GM12878 (cell line): ENCODE data around the gene RUNX3. TPM values are rescaled to one million over a fixed set of nuclear protein-coding genes. Genes with fewer than 3 reads are reported as not detected.

Experiments used
- BACH1 ChIP-seq: fragments of 450-650 bp; IDR thresholded peaks from 2 replicates; pipeline ENCODE4 v1.6.1; 2017; ENCODE audit warnings: mild to moderate bottlenecking, borderline replicate concordance
- CBX5 ChIP-seq: sonication (generic); IDR thresholded peaks from 2 replicates; pipeline ENCODE4 v1.6.1; 2016; ENCODE audit warnings: low read depth, moderate library complexity, mild to moderate bottlenecking, inconsistent platforms
- DPF2 ChIP-seq: fragments of 450-650 bp; IDR thresholded peaks from 2 replicates; pipeline ENCODE4 v1.6.1; 2017; ENCODE audit warnings: mild to moderate bottlenecking
- E2F4 ChIP-seq: IDR thresholded peaks from 2 replicates; pipeline ENCODE4 v1.6.1; 2012; ENCODE audit warnings: low read depth, low read length, improper control_type of control experiment
- EGR1 ChIP-seq, 2 experiments: IDR thresholded peaks; 1 replicate in 1 of 2; 2 replicates in 1 of 2; pipeline ENCODE4 v1.6.1; 2011 to 2012; ENCODE audit warnings: low read depth in 2 of 2, low read length in 2 of 2, borderline replicate concordance in 1 of 2, mild to moderate bottlenecking in 1 of 2, moderate library complexity in 1 of 2
- EZH2 ChIP-seq: IDR thresholded peaks from 2 replicates; pipeline ENCODE4 v1.6.1; 2012; ENCODE audit warnings: low read depth, mild to moderate bottlenecking, control low read depth, inconsistent platforms, low read length, borderline replicate concordance; ENCODE audit not compliant: control insufficient read depth
- HDAC6 ChIP-seq: fragments of 200-600 bp; sonication (generic); IDR thresholded peaks from one replicate; pipeline ENCODE4 v1.8.0; 2017; ENCODE audit warnings: antibody characterized with exemption; ENCODE audit not compliant: unreplicated experiment
- HDGF ChIP-seq: fragments of 450-650 bp; IDR thresholded peaks from 2 replicates; pipeline ENCODE4 v1.6.1; 2016; ENCODE audit warnings: antibody characterized with exemption
- HSF1 ChIP-seq: fragments of 150-350 bp; IDR thresholded peaks from 2 replicates; pipeline ENCODE4 v1.6.1; 2014; ENCODE audit warnings: mild to moderate bottlenecking, low read depth, low read length
- IRF3 ChIP-seq: fragments of 450-650 bp; IDR thresholded peaks from 2 replicates; pipeline ENCODE4 v1.6.1; 2014; ENCODE audit warnings: mild to moderate bottlenecking
- JUNB ChIP-seq: IDR thresholded peaks from 2 replicates; pipeline ENCODE4 v1.6.1; 2016; ENCODE audit warnings: antibody characterized with exemption, mild to moderate bottlenecking
- NFXL1 ChIP-seq: fragments of 450-650 bp; IDR thresholded peaks from 2 replicates; pipeline ENCODE4 v1.6.1; 2017; ENCODE audit warnings: antibody characterized with exemption, mild to moderate bottlenecking, borderline replicate concordance
- NKRF ChIP-seq: fragments of 450-650 bp; conservative IDR thresholded peaks from 2 replicates; pipeline ENCODE4 v1.6.1; 2017; ENCODE audit warnings: mild to moderate bottlenecking, moderate library complexity
- NR2C1 ChIP-seq: fragments of 450-650 bp; IDR thresholded peaks from 2 replicates; pipeline ENCODE4 v1.6.1; 2017; ENCODE audit warnings: antibody characterized with exemption, mild to moderate bottlenecking, moderate library complexity
- POLR2AphosphoS2 ChIP-seq: IDR thresholded peaks from 2 replicates; pipeline ENCODE4 v1.6.1; 2011; ENCODE audit warnings: low read depth, mild to moderate bottlenecking, low read length, improper control_type of control experiment, moderate library complexity
- RB1 ChIP-seq: fragments of 450-650 bp; formaldehyde crosslinking; IDR thresholded peaks from 2 replicates; pipeline ENCODE4 v1.6.1; 2017; ENCODE audit warnings: mild to moderate bottlenecking, borderline replicate concordance
- RBBP5 ChIP-seq: fragments of 200-600 bp; sonication (generic); conservative IDR thresholded peaks from 2 replicates; pipeline ENCODE4 v1.6.1; 2016
- SIX5 ChIP-seq: IDR thresholded peaks from 2 replicates; pipeline ENCODE4 v1.6.1; 2011; ENCODE audit warnings: mild to moderate bottlenecking, low read depth, low read length, moderate library complexity; ENCODE audit not compliant: severe bottlenecking
- SMARCA5 ChIP-seq: fragments of 450-650 bp; IDR thresholded peaks from 2 replicates; pipeline ENCODE4 v1.6.1; 2017; ENCODE audit warnings: mild to moderate bottlenecking
- SUZ12 ChIP-seq: fragments of 200-600 bp; sonication (generic); IDR thresholded peaks from one replicate; pipeline ENCODE4 v1.6.1; 2018; ENCODE audit warnings: antibody characterized with exemption, mild to moderate bottlenecking; ENCODE audit not compliant: unreplicated experiment
- YY1 ChIP-seq: IDR thresholded peaks from 2 replicates; pipeline ENCODE4 v1.6.1; 2011; ENCODE audit warnings: low read depth, mild to moderate bottlenecking, low read length
- ZSCAN29 ChIP-seq: fragments of 450-650 bp; IDR thresholded peaks from 2 replicates; pipeline ENCODE4 v1.6.1; 2017; ENCODE audit warnings: mild to moderate bottlenecking, moderate library complexity
- polyA plus RNA-seq, 11 experiments: library from polyadenylated mRNA; depleted of rRNA in 4 of 11; unstranded in 6 of 11; stranded (reverse) in 5 of 11; fragments of >200 nt; fragmentation: Nextera tagmentation in 4 of 11; fragmentation: Illumina TruSeq in 1 of 11; extraction: Ambion mirVana in 4 of 11; extraction: Trizol in 1 of 11; gene quantifications; 1 replicate in 1 of 11; 2 replicates in 10 of 11; pipeline versions ENCODE4 v1.2.1 to v1.2.3, GENCODE V29; 2011 to 2016; ENCODE audit warnings: inconsistent platforms in 2 of 11, missing spikeins in 2 of 11, low read depth in 1 of 11
- total RNA-seq, 4 experiments: library from RNA; depleted of rRNA in 3 of 4; stranded (reverse); fragments of >200 nt in 3 of 4; fragmentation: Illumina TruSeq in 1 of 4; extraction: Trizol in 1 of 4; gene quantifications; 2 replicates each; pipeline versions ENCODE4 v1.2.1 to v1.2.3, GENCODE V29; 2013 to 2021

Gene RUNX3
- total and polyA plus RNA-seq, 10 of the 15 experiments (the other 5 are each of a cell fraction or from before 2014, with no cell fraction given) = 19.0 to 151 (median 31.4) TPM

- peak; percentile 44 for TF ChIP-seq DPF2
- TF ChIP-seq RBBP5 = no peak
- TF ChIP-seq BACH1 = peak; percentile 89
- no peak for TF ChIP-seq HSF1
- no peak for TF ChIP-seq CBX5
- no peak for TF ChIP-seq SUZ12
- no peak for TF ChIP-seq JUNB
- no peak for TF ChIP-seq SIX5
- no peak for TF ChIP-seq IRF3
- TF ChIP-seq HDAC6 = peak; percentile 70
- TF ChIP-seq EZH2 = no peak
- TF ChIP-seq NKRF = peak; percentile 61; the same call in 1 of the 2 replicates
- no peak for TF ChIP-seq HDGF
- TF ChIP-seq POLR2AphosphoS2 = peak; percentile 79; the same call in 1 of the 2 replicates
- TF ChIP-seq NR2C1 = no peak
- TF ChIP-seq EGR1 (IDR thresholded peaks at IDR 0.05; ENCODE audit: borderline replicate concordance in 1 of 2, low read depth in 2 of 2, low read length in 2 of 2) = no peak
- TF ChIP-seq ZSCAN29 = no peak
- 0 out of 2 replicates have a peak, but pooled peaks have one; percentile 18 for TF ChIP-seq SMARCA5
- TF ChIP-seq E2F4 = no peak
- peak; percentile 43; the same call in 1 of the 2 replicates for TF ChIP-seq RB1
- no peak for TF ChIP-seq NFXL1
- peak; percentile 36; the same call in 1 of the 2 replicates for TF ChIP-seq YY1
Measured at GRCh38 chr1:24929398-24930259, 447 bp downstream of the RUNX3 start (continued).
